ENCODE results near the gene PCDH8. TPM values are rescaled to one million over a fixed set of nuclear protein-coding genes. Genes with fewer than 3 reads are reported as not detected.

Gene PCDH8
- total and polyA plus RNA-seq, 2 experiments from 2014 or later = 0.36 to 1.7 TPM

GRCh38 chr13:52840066-52840465, 8.4 kb downstream of the PCDH8 start (continued):
- TF ChIP-seq, protein P1, sequence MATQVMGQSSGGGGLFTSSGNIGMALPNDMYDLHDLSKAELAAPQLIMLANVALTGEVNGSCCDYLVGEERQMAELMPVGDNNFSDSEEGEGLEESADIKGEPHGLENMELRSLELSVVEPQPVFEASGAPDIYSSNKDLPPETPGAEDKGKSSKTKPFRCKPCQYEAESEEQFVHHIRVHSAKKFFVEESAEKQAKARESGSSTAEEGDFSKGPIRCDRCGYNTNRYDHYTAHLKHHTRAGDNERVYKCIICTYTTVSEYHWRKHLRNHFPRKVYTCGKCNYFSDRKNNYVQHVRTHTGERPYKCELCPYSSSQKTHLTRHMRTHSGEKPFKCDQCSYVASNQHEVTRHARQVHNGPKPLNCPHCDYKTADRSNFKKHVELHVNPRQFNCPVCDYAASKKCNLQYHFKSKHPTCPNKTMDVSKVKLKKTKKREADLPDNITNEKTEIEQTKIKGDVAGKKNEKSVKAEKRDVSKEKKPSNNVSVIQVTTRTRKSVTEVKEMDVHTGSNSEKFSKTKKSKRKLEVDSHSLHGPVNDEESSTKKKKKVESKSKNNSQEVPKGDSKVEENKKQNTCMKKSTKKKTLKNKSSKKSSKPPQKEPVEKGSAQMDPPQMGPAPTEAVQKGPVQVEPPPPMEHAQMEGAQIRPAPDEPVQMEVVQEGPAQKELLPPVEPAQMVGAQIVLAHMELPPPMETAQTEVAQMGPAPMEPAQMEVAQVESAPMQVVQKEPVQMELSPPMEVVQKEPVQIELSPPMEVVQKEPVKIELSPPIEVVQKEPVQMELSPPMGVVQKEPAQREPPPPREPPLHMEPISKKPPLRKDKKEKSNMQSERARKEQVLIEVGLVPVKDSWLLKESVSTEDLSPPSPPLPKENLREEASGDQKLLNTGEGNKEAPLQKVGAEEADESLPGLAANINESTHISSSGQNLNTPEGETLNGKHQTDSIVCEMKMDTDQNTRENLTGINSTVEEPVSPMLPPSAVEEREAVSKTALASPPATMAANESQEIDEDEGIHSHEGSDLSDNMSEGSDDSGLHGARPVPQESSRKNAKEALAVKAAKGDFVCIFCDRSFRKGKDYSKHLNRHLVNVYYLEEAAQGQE (IDR thresholded peaks at IDR 0.05; ENCODE audit: unreplicated experiment) = no peak

DNA sequence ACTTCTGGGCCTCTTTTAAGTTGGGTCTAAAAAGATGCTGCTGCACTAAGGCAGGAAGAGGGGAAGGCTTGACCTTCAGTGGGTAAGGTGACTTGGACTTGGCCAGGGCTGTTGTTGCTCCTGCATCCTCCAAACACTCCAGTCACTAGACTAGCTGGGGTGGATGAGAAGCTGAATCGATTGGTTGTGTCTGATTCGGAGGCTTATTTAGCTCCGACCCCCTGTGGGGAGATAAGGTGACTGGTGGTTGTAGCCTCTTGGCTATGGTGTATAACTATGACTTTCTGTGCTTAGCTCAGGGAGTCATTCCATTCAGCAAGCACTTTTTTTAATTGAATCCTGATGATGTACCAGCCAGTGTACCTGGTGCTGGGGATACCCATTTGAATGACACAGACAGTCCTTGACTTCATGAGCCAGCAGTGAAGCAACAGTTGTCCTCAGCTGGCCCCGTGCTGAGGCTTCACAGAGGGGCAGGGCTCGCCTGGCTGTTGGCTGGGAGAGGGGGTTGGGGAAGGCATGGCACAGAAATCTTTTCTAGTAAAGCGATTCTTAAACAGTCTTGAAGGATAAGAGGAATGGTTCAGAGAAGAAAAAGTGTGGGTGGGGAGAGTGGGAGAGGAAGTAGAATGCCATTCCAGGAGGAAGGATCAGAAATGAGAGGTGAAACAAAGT, 9.9 kb downstream of the PCDH8 start:
- H3K4me1 ChIP-seq (ENCODE audit: insufficient read depth) = no peaks in the 10 kb centered on the region; the same call in 1 of the 2 replicates
- Mint-ChIP-seq H3K4me3 (no peak overlapping the region), H3K9me3 (no peaks in the 10 kb centered on the region), H3K4me1 (peaks cover 18% of the 10 kb centered on the region), H3K27ac (no peak overlapping the region), H3K36me3 (ENCODE audit: low read depth) (no peaks in the 10 kb centered on the region), H3K27me3 (ENCODE audit: insufficient read depth, low read depth, poor library complexity) (peaks cover 8% of the 10 kb centered on the region)
- H3K27ac ChIP-seq (ENCODE audit: low read depth) = no peak overlapping the region
- H3F3A ChIP-seq (replicated peaks; ENCODE audit: low read depth) = no peaks in the 10 kb centered on the region
- H3K79me2 ChIP-seq (replicated peaks; ENCODE audit: insufficient read depth) = no peaks in the 10 kb centered on the region
- no peak overlapping the region for H3K4me3 ChIP-seq
- H3K36me3 ChIP-seq (ENCODE audit: insufficient read depth) = no peaks in the 10 kb centered on the region
- ATAC-seq (peak; percentile 85), DNase-seq (ENCODE audit: low spot score) (peak; percentile 45)
- TF ChIP-seq ZNF331 (CRISPR knock-in tag; IDR thresholded peaks at IDR 0.05; ENCODE audit: low read depth) (no peak), EZH2phosphoT487 (IDR thresholded peaks at IDR 0.05; ENCODE audit: unreplicated experiment) (no peak), ETS1 (IDR thresholded peaks at IDR 0.05) (no peak), CTCF (conservative IDR thresholded peaks at IDR 0.05; ENCODE audit: low read depth in 2 of 2) (no peak), JUNB (IDR thresholded peaks at IDR 0.05; ENCODE audit: unreplicated experiment) (no peak), STAT1 (IDR thresholded peaks at IDR 0.05; ENCODE audit: unreplicated experiment) (no peak), NANOG (IDR thresholded peaks at IDR 0.05; ENCODE audit: borderline replicate concordance) (no peak), POLR2AphosphoS5 (IDR thresholded peaks at IDR 0.05; ENCODE audit: low read depth) (no peak)
- TF ChIP-seq, protein P1 (IDR thresholded peaks at IDR 0.05; ENCODE audit: unreplicated experiment) = no peak
- peak overlapping the region; percentile 64; the same call in 1 of the 2 replicates for H3K4me2 ChIP-seq
- peaks cover under 1% of the 10 kb centered on the region; the same call in 1 of the 2 replicates for H3K27me3 ChIP-seq (ENCODE audit: insufficient read depth)
- H2AFZ ChIP-seq = peak overlapping the region; percentile 88
- 0 out of 2 replicates have a peak, but pooled peaks cover 4% of the 10 kb centered on the region for H4K20me1 ChIP-seq (replicated peaks; ENCODE audit: insufficient read depth)
- no peaks in the 10 kb centered on the region for H3K9me2 ChIP-seq (ENCODE audit: insufficient read depth)
